GM19467 (cell line): ENCODE results near the gene SLC35E1.

ENCODE experiments used
- ATAC-seq: cut with Tn5 transposase; IDR thresholded peaks from one replicate; pipeline ENCODE4 v1.9.1; 2021; ENCODE audit warnings: mild to moderate bottlenecking, moderate library complexity; ENCODE audit not compliant: unreplicated experiment

Gene SLC35E1

DNA sequence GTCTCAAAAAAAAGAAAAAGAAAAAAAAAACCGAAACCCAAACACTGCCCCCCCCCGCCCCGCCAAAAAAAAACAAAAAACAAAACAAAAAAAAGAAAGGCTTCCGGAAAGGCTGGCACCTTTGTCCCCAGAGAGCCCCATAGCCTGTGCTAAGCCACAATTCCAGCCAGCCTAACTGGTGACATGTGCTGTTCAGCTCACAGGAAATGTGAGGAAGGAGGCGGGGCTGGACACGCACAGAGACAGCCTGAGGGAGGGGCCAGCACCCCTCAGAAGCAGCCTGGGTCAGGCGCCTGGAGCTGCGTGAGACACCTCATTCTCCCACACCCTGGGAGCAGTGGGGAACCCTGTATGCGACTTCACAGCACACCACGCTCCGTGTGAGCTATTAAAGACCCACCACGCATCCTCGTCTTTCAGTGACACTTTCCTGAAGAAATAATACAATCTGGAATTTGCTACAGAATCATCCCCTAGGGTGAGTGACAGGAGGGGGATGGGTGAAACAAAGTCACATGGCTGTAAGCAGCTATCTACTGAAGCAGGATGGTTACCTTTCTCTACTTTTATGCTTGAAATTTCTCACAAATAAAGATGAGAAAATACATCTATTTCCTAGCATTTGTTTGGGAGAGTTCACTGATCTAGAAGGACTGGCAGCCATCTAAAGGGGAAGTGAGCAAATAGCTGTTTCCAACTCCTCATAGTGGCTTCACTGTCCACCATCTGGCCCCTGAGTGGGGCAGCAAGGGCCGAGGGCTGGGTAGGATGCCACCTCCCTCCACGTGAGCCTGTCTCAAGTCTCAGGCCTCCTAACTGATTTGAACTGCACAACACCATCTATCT lies 12.3 kb upstream of the SLC35E1 start:
- peak; percentile 45 for ATAC-seq

- ATAC-seq: no peak
These were observed 10.5 kb upstream of the SLC35E1 start for GRCh38 chr19:16582486-16583261.

DNA sequence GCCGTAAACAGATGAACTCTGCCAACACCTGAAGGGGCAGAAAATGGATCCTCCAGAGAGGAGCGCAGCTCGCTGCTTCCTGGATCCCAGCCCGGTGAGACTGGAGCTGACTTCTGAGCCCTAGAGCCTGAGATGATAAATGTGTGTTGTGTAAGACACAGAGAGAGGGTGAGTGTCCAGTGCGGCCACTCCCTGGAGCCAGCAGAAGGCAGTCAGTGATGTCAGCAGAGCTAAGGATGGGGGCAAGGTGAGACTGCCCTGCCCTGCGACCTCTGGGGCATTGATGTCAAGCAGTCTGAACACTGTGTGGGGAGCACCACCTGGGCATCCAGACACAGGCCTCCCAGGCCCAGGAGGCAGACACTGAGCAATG lies 9.7 kb upstream of the SLC35E1 start:
- ATAC-seq: no peak

GRCh38 chr19:16581145-16581970 lies 9.1 kb upstream of the SLC35E1 start:
- no peak for ATAC-seq

DNA sequence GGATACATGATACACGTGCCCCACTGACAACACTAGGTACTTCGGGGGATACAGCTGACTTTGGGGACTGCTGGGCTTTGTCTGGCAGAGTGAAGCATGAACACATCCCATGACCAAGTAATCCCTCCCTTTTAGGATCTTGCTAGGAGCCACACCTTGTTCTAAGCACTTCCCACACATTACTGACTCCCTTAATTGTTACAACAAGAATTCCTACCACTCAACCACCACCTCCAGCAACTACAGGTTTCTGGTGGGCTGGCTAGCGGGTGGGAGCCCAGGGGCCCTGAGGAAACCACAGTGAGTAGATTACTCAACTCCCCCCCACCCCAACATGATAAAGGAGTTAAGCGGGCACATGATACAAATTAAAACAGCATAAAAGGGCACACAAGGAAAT lies 7.2 kb upstream of the SLC35E1 start:
- no peak for ATAC-seq

GRCh38 chr19:16577531-16577985 lies 5.3 kb upstream of the SLC35E1 start:
- no peak for ATAC-seq

DNA sequence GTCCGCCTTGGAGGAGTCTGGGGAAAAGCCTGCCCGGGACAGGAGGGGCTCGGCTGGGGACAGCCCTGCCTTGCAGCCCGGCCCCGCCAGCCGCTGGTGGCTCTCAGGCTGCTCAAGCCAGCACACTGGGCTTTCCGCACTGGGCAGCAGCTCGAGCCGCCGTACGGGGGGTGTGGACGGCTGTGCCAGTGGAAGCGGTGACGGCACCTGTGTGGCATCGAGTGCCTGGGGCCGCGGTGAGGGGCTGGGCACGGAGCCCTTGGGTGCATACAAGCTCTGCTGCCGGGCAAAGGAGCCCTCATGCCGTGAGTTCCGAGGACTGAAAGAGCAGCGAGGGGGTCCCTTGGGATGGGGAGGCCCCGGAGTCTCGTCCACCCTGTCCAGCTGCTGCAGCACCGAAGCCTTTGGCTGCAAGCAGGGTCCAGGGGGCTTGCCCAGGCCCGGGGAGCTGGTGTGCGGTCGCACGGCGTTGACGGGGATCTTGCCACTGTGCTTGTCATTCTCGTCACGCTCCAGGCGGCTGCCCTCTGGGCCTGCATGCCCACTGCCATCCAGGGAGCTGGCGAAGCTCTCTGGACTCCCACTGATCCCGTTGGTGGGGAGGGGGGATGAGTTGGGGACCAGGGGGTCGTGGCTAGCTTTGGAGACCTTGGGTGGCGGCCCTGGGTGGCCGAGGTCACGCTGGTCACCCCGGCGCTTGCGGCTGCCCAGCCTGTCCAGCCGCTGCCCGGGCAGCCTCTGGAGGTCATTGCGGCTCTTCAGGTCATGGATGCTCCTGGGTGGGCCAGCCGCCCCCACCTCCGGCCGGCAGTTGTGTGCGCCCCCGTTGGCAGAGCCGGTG lies 4.7 kb upstream of the SLC35E1 start:
- ATAC-seq: no peak

- ATAC-seq: no peak
These were observed 3.9 kb upstream of the SLC35E1 start for GRCh38 chr19:16575861-16576689.

DNA sequence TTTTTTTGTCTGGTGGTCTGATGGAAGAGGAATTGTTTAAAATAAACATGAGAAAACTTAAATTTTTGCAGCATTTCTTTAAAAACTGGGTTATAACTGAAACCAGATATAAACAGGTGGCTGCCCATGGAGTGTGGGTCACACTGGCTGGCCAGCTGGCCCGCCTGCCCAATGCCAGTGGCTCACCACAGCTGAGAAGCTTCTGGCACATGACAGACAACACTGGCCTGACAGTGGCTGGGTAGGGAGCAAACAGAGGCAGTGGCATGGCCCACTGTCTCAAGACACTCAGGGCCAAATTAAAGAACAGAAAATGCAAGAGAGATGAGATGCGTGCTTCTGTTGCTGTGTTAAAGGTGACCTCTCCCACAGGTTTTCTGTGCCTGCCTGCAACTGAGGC lies 3.1 kb upstream of the SLC35E1 start:
- ATAC-seq: no peak

DNA sequence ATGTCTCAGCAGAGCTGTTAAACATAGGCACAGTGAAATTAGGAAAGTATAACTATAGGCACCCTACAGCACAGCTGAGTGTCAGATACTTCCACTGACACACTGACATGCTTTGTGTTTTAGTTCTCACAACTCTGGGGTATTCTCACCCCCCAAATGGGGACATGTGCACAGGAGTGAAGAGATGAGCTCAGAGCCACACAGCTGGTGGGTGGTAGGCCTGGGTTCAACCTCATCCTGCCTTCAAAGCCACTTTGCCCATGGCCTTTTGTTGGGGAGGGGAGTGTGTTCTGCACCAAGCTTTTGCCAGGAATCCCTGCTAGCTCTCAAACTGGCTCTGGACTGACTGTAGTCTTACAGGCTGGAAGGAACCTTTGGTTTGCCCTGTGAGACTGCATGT lies 1.7 kb upstream of the SLC35E1 start:
- ATAC-seq: no peak

GRCh38 chr19:16573296-16573695 lies 1.1 kb upstream of the SLC35E1 start:
- no peak for ATAC-seq

DNA sequence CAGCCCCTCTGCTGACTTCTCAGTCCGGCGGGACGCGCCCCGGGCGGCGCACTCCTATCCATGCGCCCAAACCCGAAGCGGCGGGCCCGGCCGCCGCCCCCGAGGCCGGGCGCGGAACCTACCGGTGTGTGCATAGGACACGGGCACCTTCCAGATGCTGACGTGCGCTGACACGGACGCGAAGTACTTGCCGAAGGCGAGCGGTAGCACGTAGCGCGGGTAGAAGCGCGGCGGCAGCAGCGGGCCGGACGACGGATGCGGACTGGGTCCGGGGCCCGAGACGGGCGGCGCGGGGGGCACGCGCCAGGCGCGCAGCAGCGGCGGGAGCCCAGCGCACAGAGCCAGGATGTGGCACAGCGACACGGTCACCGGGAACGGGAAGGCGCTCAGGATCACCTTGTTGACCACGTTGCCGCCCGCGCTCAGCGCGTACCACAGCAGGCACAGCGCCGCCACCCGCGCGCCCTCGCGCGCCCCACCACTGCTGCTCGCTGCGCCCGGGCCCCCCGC lies 338 bp downstream of the SLC35E1 start:
- peak; percentile 20 for ATAC-seq

- no peak for ATAC-seq
These were observed 932 bp downstream of the SLC35E1 start for GRCh38 chr19:16571283-16571682.

DNA sequence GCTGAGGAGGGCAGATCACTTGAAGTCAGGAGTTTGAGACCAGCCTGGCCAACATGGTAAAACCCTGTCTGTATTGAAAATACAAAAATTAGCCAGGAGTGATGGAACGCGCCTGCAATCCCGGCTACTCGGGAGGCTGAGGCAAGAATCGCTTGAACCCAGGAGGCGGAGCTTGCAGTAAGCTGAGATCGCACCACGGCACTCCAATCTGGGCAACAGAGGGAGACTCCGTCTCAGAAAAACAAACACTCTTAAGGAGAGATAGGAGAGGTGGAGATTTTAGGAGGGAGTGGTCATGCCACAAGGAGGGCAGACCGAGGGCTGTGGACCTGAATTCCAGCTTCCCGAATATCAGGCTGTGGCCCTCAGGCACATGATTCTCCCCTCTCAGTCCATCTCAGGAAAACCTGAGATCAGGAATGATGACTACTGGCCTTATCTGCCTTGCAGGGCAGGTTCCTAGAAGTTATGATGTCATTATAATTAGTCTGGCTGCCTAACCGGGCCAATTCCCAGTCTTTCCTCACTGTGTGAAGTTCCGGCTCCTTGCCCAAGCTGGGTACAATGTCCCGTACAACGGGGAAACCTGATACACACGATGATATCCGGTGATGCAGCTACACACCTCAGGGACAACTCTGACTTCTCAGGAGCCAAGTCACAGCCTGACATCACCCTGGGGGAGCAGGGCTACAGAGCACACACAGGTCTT lies 2.5 kb downstream of the SLC35E1 start:
- no peak for ATAC-seq

GRCh38 chr19:16566702-16567101 lies 5.5 kb downstream of the SLC35E1 start:
- no peak for ATAC-seq

DNA sequence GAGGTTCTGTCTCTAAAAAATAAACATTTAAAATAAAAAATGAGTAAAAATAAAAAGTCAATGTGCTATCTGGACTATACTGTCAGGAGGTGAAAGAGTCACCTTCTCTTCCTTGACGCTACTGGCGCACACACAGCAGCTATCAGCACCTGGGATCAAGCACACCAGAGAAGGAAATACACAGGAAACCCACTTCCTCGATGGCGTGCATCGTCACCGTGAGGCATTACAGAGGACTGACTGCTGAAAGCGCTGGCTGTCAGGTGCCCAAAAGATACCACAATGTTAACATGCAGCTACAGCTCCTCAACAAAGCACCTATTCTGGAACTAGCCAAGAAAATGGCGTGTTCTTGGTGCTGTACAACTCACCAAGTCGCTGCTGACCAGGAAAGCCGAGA lies 6.1 kb downstream of the SLC35E1 start:
- no peak for ATAC-seq

- no peak for ATAC-seq
These were observed 7.4 kb downstream of the SLC35E1 start for GRCh38 chr19:16564842-16565241.

GRCh38 chr19:16562608-16563025 lies 9.6 kb downstream of the SLC35E1 start:
- no peak for ATAC-seq

DNA sequence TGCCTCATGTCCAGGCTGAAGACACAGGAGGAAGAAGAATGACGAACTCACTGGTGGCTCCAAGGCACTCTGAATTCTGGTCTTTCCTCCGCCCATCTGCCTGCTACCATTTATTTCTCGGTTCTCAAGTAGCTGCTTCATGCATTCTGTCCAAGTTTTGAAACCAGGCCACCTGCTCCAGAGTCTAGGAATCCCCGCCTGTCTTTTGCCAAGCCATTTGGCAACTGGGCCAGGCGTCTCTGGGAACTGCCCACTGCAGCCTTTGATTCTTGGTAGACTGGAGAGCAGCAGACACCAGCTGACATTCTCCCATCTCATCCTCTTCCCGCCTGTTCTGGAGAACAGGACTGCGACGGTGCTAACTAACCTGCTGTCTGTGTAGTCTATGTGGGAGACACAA lies 10.8 kb downstream of the SLC35E1 start:
- no peak for ATAC-seq
